ENCODE data around the gene UCN2.
"Not testable (repeated sequence)": the region's sequence is repeated elsewhere in the genome, so short reads cannot be mapped to it uniquely, and the experiment has no call there.

Gene UCN2

GRCh38 chr3:48536116-48536515 lies 27.5 kb downstream of the UCN2 start:
- DNase-seq (ENCODE audit: low read depth), result no peak

- no peak for DNase-seq (ENCODE audit: low read depth)
Observed at GRCh38 chr3:48535578-48535977, 28.0 kb downstream of the UCN2 start.

- DNase-seq (ENCODE audit: low read depth), result no peak
Observed at GRCh38 chr3:48532977-48533337, 30.6 kb downstream of the UCN2 start.

- no peak for DNase-seq (ENCODE audit: low read depth)
Observed at GRCh38 chr3:48532271-48532976, 31.2 kb downstream of the UCN2 start.

- not testable (repeated sequence) for DNase-seq (ENCODE audit: low read depth)
Observed at GRCh38 chr3:48530701-48531100, 32.9 kb downstream of the UCN2 start.

- DNase-seq (ENCODE audit: low read depth), result no peak
Observed at GRCh38 chr3:48528754-48529153, 34.8 kb downstream of the UCN2 start.

- no peak for DNase-seq (ENCODE audit: low read depth)
Observed at GRCh38 chr3:48528048-48528447, 35.5 kb downstream of the UCN2 start.

- DNase-seq (ENCODE audit: low read depth), result no peak
Observed at GRCh38 chr3:48524970-48525369, 38.6 kb downstream of the UCN2 start.

- no peak for DNase-seq (ENCODE audit: low read depth)
Observed at GRCh38 chr3:48521635-48522034, 41.9 kb downstream of the UCN2 start.

GRCh38 chr3:48519277-48519643 lies 44.3 kb downstream of the UCN2 start:
- DNase-seq (ENCODE audit: low read depth), result no peak

GRCh38 chr3:48518638-48519276 lies 44.8 kb downstream of the UCN2 start:
- no peak for DNase-seq (ENCODE audit: low read depth)

GRCh38 chr3:48518069-48518468 lies 45.5 kb downstream of the UCN2 start:
- DNase-seq (ENCODE audit: low read depth), result no peak

GRCh38 chr3:48516571-48516970 lies 47.0 kb downstream of the UCN2 start:
- DNase-seq (ENCODE audit: low read depth), result no peak

- no peak for DNase-seq (ENCODE audit: low read depth)
Observed at GRCh38 chr3:48514431-48515227, 49.0 kb downstream of the UCN2 start.

All from stimulated activated CD8-positive, alpha-beta memory T cell treated with anti-CD3 and anti-CD28 coated beads, Interleukin-4, amount 100 ng/mL, for 24 hours (primary cell).